CD4-positive, alpha-beta memory T cell (primary cell): ENCODE results near the gene DOCK9. TPM values are rescaled to one million over a fixed set of nuclear protein-coding genes. Genes with fewer than 3 reads are reported as not detected.
"Not testable (repeated sequence)": the region's sequence is repeated elsewhere in the genome, so short reads cannot be mapped to it uniquely, and the experiment has no call there.

Source experiments
- CTCF ChIA-PET: fragments of 350-600 bp; sonication (Branson Sonifier 250); formaldehyde crosslinking; loops from one replicate; lab custom pipeline; 2021; ENCODE audit warnings: inconsistent platforms; ENCODE audit not compliant: partially characterized antibody; lab: Charles Lee
- POLR2A ChIA-PET: fragments of 350-600 bp; sonication (Branson Sonifier 250); formaldehyde crosslinking; loops from one replicate; lab custom pipeline; 2021; ENCODE audit not compliant: partially characterized antibody; lab: Charles Lee
- DNase-seq, 5 donors: peaks; one replicate each; pipeline versions ENCODE4 v3.0.0 to v3.0.0-alpha.2; 2020 to 2022; ENCODE audit warnings: mixed read lengths in 1 of 5
- H3K27ac ChIP-seq: one replicate; pipeline ENCODE4 v1.7.0; 2013; ENCODE audit warnings: low read depth, low read length
- H3K27me3 ChIP-seq: 2 replicates; pipeline ENCODE4 v1.7.0; 2013; ENCODE audit warnings: mild to moderate bottlenecking, low read length, moderate library complexity; ENCODE audit not compliant: insufficient read depth
- H3K36me3 ChIP-seq: 2 replicates; pipeline ENCODE4 v1.7.0; 2013; ENCODE audit warnings: mild to moderate bottlenecking, low read length, moderate library complexity; ENCODE audit not compliant: insufficient read depth
- H3K4me1 ChIP-seq: 2 replicates; pipeline ENCODE4 v1.7.0; 2013; ENCODE audit warnings: mild to moderate bottlenecking, low read length, moderate library complexity; ENCODE audit not compliant: insufficient read depth
- H3K4me3 ChIP-seq, 2 donors: one replicate each; pipeline ENCODE4 v1.7.0; 2013; ENCODE audit warnings: low read length in 2 of 2, mild to moderate bottlenecking in 1 of 2
- H3K9me3 ChIP-seq, 2 donors: one replicate each; pipeline ENCODE4 v1.7.0; 2013; ENCODE audit warnings: low read length in 2 of 2, control low read depth in 1 of 2; ENCODE audit not compliant: control insufficient read depth in 1 of 2
- H3K27ac Mint-ChIP-seq, 7 donors: one replicate each; pipeline ENCODE4 v1.8.0; 2020 to 2021; ENCODE audit warnings: mixed read lengths in 7 of 7, mild to moderate bottlenecking in 6 of 7, inconsistent platforms in 3 of 7, moderate library complexity in 3 of 7
- H3K27me3 Mint-ChIP-seq, 2 donors: one replicate each; pipeline ENCODE4 v1.8.0; 2020 to 2021; ENCODE audit warnings: mixed read lengths in 2 of 2
- H3K36me3 Mint-ChIP-seq, 2 donors: one replicate each; pipeline ENCODE4 v1.8.0; 2020 to 2021; ENCODE audit warnings: mixed read lengths in 2 of 2, inconsistent platforms in 1 of 2, mild to moderate bottlenecking in 1 of 2
- H3K4me1 Mint-ChIP-seq, 4 donors: one replicate each; pipeline ENCODE4 v1.8.0; 2020 to 2021; ENCODE audit warnings: mixed read lengths in 4 of 4, mild to moderate bottlenecking in 1 of 4
- H3K4me3 Mint-ChIP-seq, 8 donors: one replicate each; pipeline ENCODE4 v1.8.0; 2020 to 2021; ENCODE audit warnings: mixed read lengths in 8 of 8, mild to moderate bottlenecking in 7 of 8, moderate library complexity in 6 of 8, inconsistent platforms in 3 of 8
- H3K9me3 Mint-ChIP-seq, 8 donors: one replicate each; pipeline ENCODE4 v1.8.0; 2020 to 2021; ENCODE audit warnings: mixed read lengths in 8 of 8, mild to moderate bottlenecking in 5 of 8, inconsistent platforms in 3 of 8, moderate library complexity in 1 of 8
- intact Hi-C: fragments of 100-400 bp; cut with micrococcal nuclease; formaldehyde crosslinking; loops from one replicate; pipeline ENCODE4 v1.15.1; 2023
- polyA plus RNA-seq, 2 donors: library from polyadenylated mRNA; unstranded; fragments of 300-500 nt; fragmentation: Illumina TruSeq; gene quantifications; one replicate each; pipeline ENCODE4 v1.2.3, GENCODE V29; 2021
- total RNA-seq, 2 experiments: library from RNA; stranded (reverse); gene quantifications; one replicate each; pipeline ENCODE4 v1.2.3, GENCODE V29; 2021

Gene DOCK9
- total and polyA plus RNA-seq, 4 experiments from 2014 or later, result 6.3 to 197 (median 119) TPM

GRCh38 chr13:98820744-98821371, 157.0 kb downstream of the DOCK9 start:
- H3K4me3 Mint-ChIP-seq, result no peak overlapping the region
- Histone ChIP-seq H3K9me3 (no peaks in the 10 kb centered on the region), H3K27me3 (no peaks in the 10 kb centered on the region), H3K36me3 (peaks cover 51% of the 10 kb centered on the region), H3K4me3 (no peak overlapping the region), H3K27ac (no peak overlapping the region), H3K4me1 (no peaks in the 10 kb centered on the region)
- CTCF ChIA-PET, result no interaction called here
- peaks cover 67 to 76% of the 10 kb centered on the region in 2 donors for H3K36me3 Mint-ChIP-seq
- H3K9me3 Mint-ChIP-seq, result no peaks in the 10 kb centered on the region
- POLR2A ChIA-PET, result no interaction called here
- no peak overlapping the region for H3K27ac Mint-ChIP-seq
- no peak for DNase-seq
- no peaks in the 10 kb centered on the region for H3K27me3 Mint-ChIP-seq
- intact Hi-C loops, result no loop called here
- H3K4me1 Mint-ChIP-seq, result peaks cover 0 to 3% (median 0%) of the 10 kb centered on the region in 4 donors

- H3K27me3 Mint-ChIP-seq, result no peaks in the 10 kb centered on the region
- peak overlapping the region in 3 of 7 donors; percentile 53 to 76 (median 62) for H3K27ac Mint-ChIP-seq
- no peak overlapping the region for H3K4me3 Mint-ChIP-seq
- ChIA-PET CTCF (no interaction called here), POLR2A (no interaction called here)
- Histone ChIP-seq H3K36me3 (peaks cover 49% of the 10 kb centered on the region), H3K9me3 (no peaks in the 10 kb centered on the region), H3K27me3 (no peaks in the 10 kb centered on the region), H3K27ac (no peak overlapping the region), H3K4me3 (no peak overlapping the region), H3K4me1 (no peaks in the 10 kb centered on the region)
- peaks cover 0 to 3% (median 0%) of the 10 kb centered on the region in 4 donors for H3K4me1 Mint-ChIP-seq
- H3K9me3 Mint-ChIP-seq, result no peaks in the 10 kb centered on the region
- intact Hi-C loops, result no loop called here
- no peak for DNase-seq
- H3K36me3 Mint-ChIP-seq, result peaks cover 64 to 73% of the 10 kb centered on the region in 2 donors
These were observed 157.6 kb downstream of the DOCK9 start for GRCh38 chr13:98820300-98820699.

- H3K27ac ChIP-seq, result no peak overlapping the region
- peaks cover 43% of the 10 kb centered on the region for H3K36me3 ChIP-seq
- Mint-ChIP-seq H3K4me3 (no peak overlapping the region), H3K9me3 (no peaks in the 10 kb centered on the region), H3K36me3 (peaks cover 56 to 66% of the 10 kb centered on the region in 2 donors), H3K4me1 (peaks cover 0 to 3% (median 0%) of the 10 kb centered on the region in 4 donors), H3K27me3 (no peaks in the 10 kb centered on the region), H3K27ac (no peak overlapping the region)
- no peaks in the 10 kb centered on the region for H3K4me1 ChIP-seq
- H3K9me3 ChIP-seq, result no peaks in the 10 kb centered on the region
- intact Hi-C loops, result no loop called here
- no peak for DNase-seq
- no peak overlapping the region for H3K4me3 ChIP-seq
- no peaks in the 10 kb centered on the region for H3K27me3 ChIP-seq
- POLR2A ChIA-PET, result no interaction called here
- CTCF ChIA-PET, result no interaction called here
These were observed 158.4 kb downstream of the DOCK9 start for GRCh38 chr13:98819382-98820010.

- no peak for DNase-seq
- no peaks in the 10 kb centered on the region for H3K27me3 Mint-ChIP-seq
- no peaks in the 10 kb centered on the region for H3K9me3 Mint-ChIP-seq
- Histone ChIP-seq H3K27ac (no peak overlapping the region), H3K36me3 (peaks cover 18% of the 10 kb centered on the region), H3K4me1 (no peaks in the 10 kb centered on the region), H3K9me3 (no peaks in the 10 kb centered on the region), H3K4me3 (no peak overlapping the region), H3K27me3 (no peaks in the 10 kb centered on the region)
- H3K4me1 Mint-ChIP-seq, result peaks cover 0 to 1% (median 0%) of the 10 kb centered on the region in 4 donors
- peaks cover 31 to 47% of the 10 kb centered on the region in 2 donors for H3K36me3 Mint-ChIP-seq
- intact Hi-C loops, result no loop called here
- ChIA-PET CTCF (no interaction called here), POLR2A (no interaction called here)
- H3K27ac Mint-ChIP-seq, result peak overlapping the region in 1 of 7 donors; percentile 70
- no peak overlapping the region for H3K4me3 Mint-ChIP-seq
These were observed 161.5 kb downstream of the DOCK9 start for GRCh38 chr13:98816406-98816805.

GRCh38 chr13:98813993-98814392, 163.9 kb downstream of the DOCK9 start:
- POLR2A ChIA-PET, result no interaction called here
- intact Hi-C loops, result no loop called here
- no peak for DNase-seq

GRCh38 chr13:98812186-98812790, 165.6 kb downstream of the DOCK9 start:
- H3K27ac ChIP-seq, intact Hi-C loops, H3K27me3 ChIP-seq, H3K4me3 Mint-ChIP-seq, H3K9me3 ChIP-seq, H3K4me3 ChIP-seq, H3K27me3 Mint-ChIP-seq, POLR2A ChIA-PET, H3K4me1 ChIP-seq, H3K9me3 Mint-ChIP-seq, H3K4me1 Mint-ChIP-seq, H3K27ac Mint-ChIP-seq, DNase-seq: not testable (repeated sequence)
- H3K36me3 ChIP-seq, result peaks cover 21% of the 10 kb centered on the region
- CTCF ChIA-PET, result interaction anchor here (0.6 to 0.7 kb wide), 3 partner anchors 12 to 147 kb away, joined by 3 to 4 read pairs (median 3); no protein-coding TSS in a partner anchor
- peaks cover 36 to 50% of the 10 kb centered on the region in 2 donors for H3K36me3 Mint-ChIP-seq

More at GRCh38 chr13:98813993-98814392, 163.9 kb downstream of the DOCK9 start:
- Mint-ChIP-seq H3K27me3 (no peaks in the 10 kb centered on the region), H3K9me3 (peaks cover 0 to 4% (median 0%) of the 10 kb centered on the region in 8 donors), H3K4me3 (no peak overlapping the region), H3K27ac (peak overlapping the region in 1 of 7 donors; percentile 12), H3K4me1 (peaks cover 0 to 1% (median 0%) of the 10 kb centered on the region in 4 donors), H3K36me3 (peaks cover 31 to 44% of the 10 kb centered on the region in 2 donors)
- Histone ChIP-seq H3K27ac (no peak overlapping the region), H3K9me3 (no peaks in the 10 kb centered on the region), H3K27me3 (no peaks in the 10 kb centered on the region), H3K4me1 (no peaks in the 10 kb centered on the region), H3K36me3 (peaks cover 20% of the 10 kb centered on the region), H3K4me3 (no peak overlapping the region)
- CTCF ChIA-PET, result no interaction called here

- Histone ChIP-seq H3K4me1 (no peaks in the 10 kb centered on the region), H3K27me3 (no peaks in the 10 kb centered on the region), H3K36me3 (peaks cover 29% of the 10 kb centered on the region), H3K27ac (no peak overlapping the region), H3K4me3 (no peak overlapping the region), H3K9me3 (no peaks in the 10 kb centered on the region)
- no peak for DNase-seq
- ChIA-PET POLR2A (no interaction called here), CTCF (no interaction called here)
- peaks cover 35 to 48% of the 10 kb centered on the region in 2 donors for H3K36me3 Mint-ChIP-seq
- intact Hi-C loops, result no loop called here
- H3K9me3 Mint-ChIP-seq, result peaks cover 0 to 4% (median 0%) of the 10 kb centered on the region in 8 donors
- H3K27ac Mint-ChIP-seq, result no peak overlapping the region
- no peaks in the 10 kb centered on the region for H3K4me1 Mint-ChIP-seq
- no peak overlapping the region for H3K4me3 Mint-ChIP-seq
- H3K27me3 Mint-ChIP-seq, result no peaks in the 10 kb centered on the region
These were observed 167.1 kb downstream of the DOCK9 start for GRCh38 chr13:98810746-98811145.
